ENCODE measurements around the gene COA8. TPM values are rescaled to one million over a fixed set of nuclear protein-coding genes. Genes with fewer than 3 reads are reported as not detected.
A peak's percentile ranks its signal among the peaks of the same experiment; 100 is the strongest.
"Not testable (repeated sequence)": the region's sequence is repeated elsewhere in the genome, so short reads cannot be mapped to it uniquely, and the experiment has no call there.

COA8 gene
- total and polyA plus RNA-seq, 7 experiments from 2014 or later, result 13.6 to 51.3 (median 25.5) TPM

- peak overlapping the region in 2 of 10 donors; percentile 8 to 34 for H3K4me3 Mint-ChIP-seq
- H3K27ac ChIP-seq (ENCODE audit: low read depth, low read length); H3K9me3 ChIP-seq (ENCODE audit: control insufficient read depth in 2 of 3, low read length in 3 of 3); POLR2A ChIA-PET; H3K9me3 Mint-ChIP-seq; ATAC-seq; H3K27me3 ChIP-seq (ENCODE audit: control insufficient read depth in 2 of 2, insufficient read depth in 2 of 2, low read length in 2 of 2); H3K36me3 ChIP-seq (ENCODE audit: control insufficient read depth in 2 of 3, insufficient read depth in 3 of 3, low read length in 3 of 3); H3K36me3 Mint-ChIP-seq; DNase-seq; CTCF ChIA-PET; H3K4me3 ChIP-seq (ENCODE audit: low read length): not testable (repeated sequence)
- peaks cover 0 to 27% (median 3%) of the 10 kb centered on the region in 5 donors for H3K27me3 Mint-ChIP-seq
- H3K4me1 Mint-ChIP-seq, result peaks cover 27 to 33% (median 30%) of the 10 kb centered on the region in 7 donors
- peaks cover 19 to 24% of the 10 kb centered on the region in 2 donors for H3K4me1 ChIP-seq (ENCODE audit: control insufficient read depth in 2 of 2, insufficient read depth in 2 of 2, low read length in 2 of 2)
- intact Hi-C loops (cut with micrococcal nuclease), result loop anchor here in 1 of 2 donors (5.0 kb wide), 1 partner anchor 397 kb away; a partner anchor contains a TSS
- peak overlapping the region in 4 of 9 donors; percentile 31 to 72 (median 48) for H3K27ac Mint-ChIP-seq
Observed at GRCh38 chr14:103525430-103526246, 37.1 kb upstream of the COA8 start.

- Mint-ChIP-seq H3K36me3 (no peaks in the 10 kb centered on the region), H3K27ac (peak overlapping the region in 2 of 9 donors; percentile 31 to 72), H3K4me3 (peak overlapping the region in 2 of 10 donors; percentile 8 to 16), H3K27me3 (peaks cover 0 to 27% (median 3%) of the 10 kb centered on the region in 5 donors), H3K4me1 (peaks cover 31 to 37% (median 34%) of the 10 kb centered on the region in 7 donors), H3K9me3 (peaks cover 0 to 2% (median 0%) of the 10 kb centered on the region in 11 donors)
- H3K4me1 ChIP-seq (ENCODE audit: control insufficient read depth in 2 of 2, insufficient read depth in 2 of 2, low read length in 2 of 2), result peaks cover 19 to 21% of the 10 kb centered on the region in 2 donors
- no peaks in the 10 kb centered on the region for H3K27me3 ChIP-seq (ENCODE audit: control insufficient read depth in 2 of 2, insufficient read depth in 2 of 2, low read length in 2 of 2)
- H3K9me3 ChIP-seq (ENCODE audit: control insufficient read depth in 2 of 3, low read length in 3 of 3), result no peaks in the 10 kb centered on the region
- no peak overlapping the region for H3K27ac ChIP-seq (ENCODE audit: low read depth, low read length)
- no peak overlapping the region for H3K4me3 ChIP-seq (ENCODE audit: low read length)
- intact Hi-C loops (cut with micrococcal nuclease), result loop anchor here in 1 of 2 donors (5.0 kb wide), 1 partner anchor 396 kb away; a partner anchor contains a TSS
- no peak for ATAC-seq
- POLR2A ChIA-PET, result interaction anchor here (0.6 to 2.2 kb wide), 3 partner anchors 8 to 103 kb away, joined by 3 to 8 read pairs (median 3); partner anchors contain the start of gene KLC1
- CTCF ChIA-PET, result no interaction called here
- DNase-seq, result no peak
- peaks cover 0 to 8% (median 0%) of the 10 kb centered on the region in 3 experiments for H3K36me3 ChIP-seq (ENCODE audit: control insufficient read depth in 2 of 3, insufficient read depth in 3 of 3, low read length in 3 of 3)
Observed at GRCh38 chr14:103526247-103526913, 36.4 kb upstream of the COA8 start.

GRCh38 chr14:103526914-103527248, 35.9 kb upstream of the COA8 start:
- intact Hi-C loops (cut with micrococcal nuclease), result loop anchor here in 1 of 2 donors (5.0 kb wide), 1 partner anchor 395 kb away; a partner anchor contains a TSS
- ATAC-seq, result no peak
- Mint-ChIP-seq H3K36me3 (no peaks in the 10 kb centered on the region), H3K27me3 (peaks cover 0 to 27% (median 3%) of the 10 kb centered on the region in 5 donors), H3K27ac (peak overlapping the region in 6 of 9 donors; percentile 9 to 85 (median 32)), H3K9me3 (peaks cover 0 to 2% (median 0%) of the 10 kb centered on the region in 11 donors), H3K4me1 (peaks cover 31 to 39% (median 37%) of the 10 kb centered on the region in 7 donors), H3K4me3 (peak overlapping the region in 8 of 10 donors; percentile 59 to 95 (median 79))
- Histone ChIP-seq H3K4me3 (ENCODE audit: low read length) (no peak overlapping the region), H3K27ac (ENCODE audit: low read depth, low read length) (no peak overlapping the region), H3K4me1 (ENCODE audit: control insufficient read depth in 2 of 2, insufficient read depth in 2 of 2, low read length in 2 of 2) (peaks cover 19 to 21% of the 10 kb centered on the region in 2 donors), H3K9me3 (ENCODE audit: control insufficient read depth in 2 of 3, low read length in 3 of 3) (no peaks in the 10 kb centered on the region), H3K27me3 (ENCODE audit: control insufficient read depth in 2 of 2, insufficient read depth in 2 of 2, low read length in 2 of 2) (no peaks in the 10 kb centered on the region), H3K36me3 (ENCODE audit: control insufficient read depth in 2 of 3, insufficient read depth in 3 of 3, low read length in 3 of 3) (peaks cover 0 to 11% (median 0%) of the 10 kb centered on the region in 3 experiments)
- ChIA-PET POLR2A (interaction anchor here (0.6 to 2.2 kb wide), 4 partner anchors 8 to 102 kb away, joined by 3 to 8 read pairs (median 3); partner anchors contain the start of genes BAG5 and KLC1), CTCF (no interaction called here)
- no peak for DNase-seq

GRCh38 chr14:103527408-103528145, 35.2 kb upstream of the COA8 start:
- ChIA-PET POLR2A (interaction anchor here (0.7 to 2.2 kb wide), 5 partner anchors 9 to 144 kb away, joined by 3 to 8 read pairs (median 3); partner anchors contain the start of genes BAG5 and KLC1), CTCF (no interaction called here)
- ATAC-seq (peak; percentile 36), DNase-seq (no peak)
- H3K27ac Mint-ChIP-seq, result peak overlapping the region in 8 of 9 donors; percentile 21 to 96 (median 80)
- no peaks in the 10 kb centered on the region for H3K36me3 Mint-ChIP-seq
- intact Hi-C loops (cut with micrococcal nuclease), result loop anchor here (2.0 to 5.0 kb wide), 2 partner anchors 35 to 395 kb away; partner anchors contain the start of genes BAG5 (in 1 of the 2) and COA8 (in 1 of the 2)
- Histone ChIP-seq H3K36me3 (ENCODE audit: control insufficient read depth in 2 of 3, insufficient read depth in 3 of 3, low read length in 3 of 3) (peaks cover 0 to 18% (median 0%) of the 10 kb centered on the region in 3 experiments), H3K4me3 (ENCODE audit: low read length) (no peak overlapping the region), H3K9me3 (ENCODE audit: control insufficient read depth in 2 of 3, low read length in 3 of 3) (no peaks in the 10 kb centered on the region), H3K27ac (ENCODE audit: low read depth, low read length) (no peak overlapping the region), H3K27me3 (ENCODE audit: control insufficient read depth in 2 of 2, insufficient read depth in 2 of 2, low read length in 2 of 2) (no peaks in the 10 kb centered on the region), H3K4me1 (ENCODE audit: control insufficient read depth in 2 of 2, insufficient read depth in 2 of 2, low read length in 2 of 2) (peaks cover 19 to 21% of the 10 kb centered on the region in 2 donors)
- peaks cover 31 to 39% (median 37%) of the 10 kb centered on the region in 7 donors for H3K4me1 Mint-ChIP-seq
- peak overlapping the region; percentile 59 to 95 (median 90) for H3K4me3 Mint-ChIP-seq
- H3K9me3 Mint-ChIP-seq, result peaks cover 0 to 2% (median 0%) of the 10 kb centered on the region in 11 donors
- H3K27me3 Mint-ChIP-seq, result peaks cover 0 to 27% (median 3%) of the 10 kb centered on the region in 5 donors

GRCh38 chr14:103528146-103528586, 34.6 kb upstream of the COA8 start:
- ChIA-PET POLR2A (interaction anchor here (0.7 to 2.2 kb wide), 3 partner anchors 9 to 144 kb away, joined by 3 to 8 read pairs (median 3); no protein-coding TSS in a partner anchor), CTCF (no interaction called here)
- H3K4me3 Mint-ChIP-seq, result peak overlapping the region; percentile 89 to 97 (median 94)
- Histone ChIP-seq H3K4me1 (ENCODE audit: control insufficient read depth in 2 of 2, insufficient read depth in 2 of 2, low read length in 2 of 2) (peaks cover 19 to 21% of the 10 kb centered on the region in 2 donors), H3K9me3 (ENCODE audit: control insufficient read depth in 2 of 3, low read length in 3 of 3) (no peaks in the 10 kb centered on the region), H3K4me3 (ENCODE audit: low read length) (peak overlapping the region; percentile 74), H3K27ac (ENCODE audit: low read depth, low read length) (peak overlapping the region; percentile 81), H3K36me3 (ENCODE audit: control insufficient read depth in 2 of 3, insufficient read depth in 3 of 3, low read length in 3 of 3) (peaks cover 0 to 23% (median 0%) of the 10 kb centered on the region in 3 experiments), H3K27me3 (ENCODE audit: control insufficient read depth in 2 of 2, insufficient read depth in 2 of 2, low read length in 2 of 2) (no peaks in the 10 kb centered on the region)
- peaks cover 0 to 2% (median 0%) of the 10 kb centered on the region in 11 donors for H3K9me3 Mint-ChIP-seq
- peaks cover 31 to 39% (median 37%) of the 10 kb centered on the region in 7 donors for H3K4me1 Mint-ChIP-seq
- no peaks in the 10 kb centered on the region for H3K36me3 Mint-ChIP-seq
- intact Hi-C loops (cut with micrococcal nuclease), result loop anchor here (2.0 to 5.0 kb wide), 2 partner anchors 35 to 394 kb away; partner anchors contain the start of genes BAG5 (in 1 of the 2) and COA8 (in 1 of the 2)
- H3K27ac Mint-ChIP-seq, result peak overlapping the region; percentile 67 to 96 (median 93)
- DNase-seq (no peak), ATAC-seq (no peak)
- H3K27me3 Mint-ChIP-seq, result peaks cover 0 to 27% (median 3%) of the 10 kb centered on the region in 5 donors
